Central memory CD8-positive, alpha-beta T cell (primary cell): ENCODE measurements around the gene TRPC4AP.
"Not testable (repeated sequence)": the region's sequence is repeated elsewhere in the genome, so short reads cannot be mapped to it uniquely, and the experiment has no call there.

Source experiments
- ATAC-seq: fragments of 150-1000 bp; cut with Tn5 transposase; replicated peaks from 2 replicates; pipeline ENCODE4 v1.10.0; 2022; ENCODE audit warnings: mild to moderate bottlenecking, moderate FRiP score, moderate number of reproducible peaks; ENCODE audit not compliant: poor library complexity, severe bottlenecking; ENCODE audit errors: extremely low read depth
- DNase-seq, 2 donors: peaks; one replicate each; pipeline ENCODE4 v3.0.0; 2021; ENCODE audit warnings: low spot score in 2 of 2
- H3K27ac Mint-ChIP-seq: one replicate; pipeline ENCODE4 v1.8.0; 2022; ENCODE audit warnings: low read depth, mild to moderate bottlenecking, moderate library complexity, mixed read lengths
- H3K27me3 Mint-ChIP-seq: one replicate; pipeline ENCODE4 v1.8.0; 2022; ENCODE audit warnings: mixed read lengths
- H3K36me3 Mint-ChIP-seq: one replicate; pipeline ENCODE4 v1.8.0; 2022; ENCODE audit warnings: mild to moderate bottlenecking, moderate library complexity, mixed read lengths; ENCODE audit not compliant: insufficient read depth
- H3K4me1 Mint-ChIP-seq: one replicate; pipeline ENCODE4 v1.8.0; 2022; ENCODE audit warnings: mixed read lengths
- H3K4me3 Mint-ChIP-seq: one replicate; pipeline ENCODE4 v1.8.0; 2022; ENCODE audit warnings: mild to moderate bottlenecking, moderate library complexity, mixed read lengths
- H3K9me3 Mint-ChIP-seq: one replicate; pipeline ENCODE4 v1.8.0; 2022; ENCODE audit warnings: mixed read lengths

TRPC4AP gene

GRCh38 chr20:35063168-35063567 lies 29.4 kb downstream of the TRPC4AP start:
- no peak for DNase-seq
- H3K4me3 Mint-ChIP-seq, result no peak overlapping the region
- H3K27me3 Mint-ChIP-seq, result no peaks in the 10 kb centered on the region
- H3K27ac Mint-ChIP-seq, result peak overlapping the region; percentile 10
- peaks cover 77% of the 10 kb centered on the region for H3K4me1 Mint-ChIP-seq
- H3K36me3 Mint-ChIP-seq, result peaks cover 12% of the 10 kb centered on the region
- no peak for ATAC-seq
- H3K9me3 Mint-ChIP-seq, result no peaks in the 10 kb centered on the region

- Mint-ChIP-seq H3K36me3 (peaks cover 9% of the 10 kb centered on the region), H3K4me3 (no peak overlapping the region), H3K9me3 (no peaks in the 10 kb centered on the region)
Measured at GRCh38 chr20:35062478-35062877, 30.1 kb downstream of the TRPC4AP start.

GRCh38 chr20:35060168-35060567 lies 32.4 kb downstream of the TRPC4AP start:
- ATAC-seq, result no peak

More at GRCh38 chr20:35062478-35062877, 30.1 kb downstream of the TRPC4AP start:
- no peak for ATAC-seq
- H3K27ac Mint-ChIP-seq, result no peak overlapping the region
- H3K27me3 Mint-ChIP-seq, result no peaks in the 10 kb centered on the region
- DNase-seq, result no peak
- H3K4me1 Mint-ChIP-seq, result peaks cover 75% of the 10 kb centered on the region

GRCh38 chr20:35059612-35060011 lies 33.0 kb downstream of the TRPC4AP start:
- Mint-ChIP-seq H3K36me3 (peaks cover 18% of the 10 kb centered on the region), H3K27ac (no peak overlapping the region), H3K4me3 (no peak overlapping the region), H3K27me3 (no peaks in the 10 kb centered on the region), H3K9me3 (no peaks in the 10 kb centered on the region), H3K4me1 (peaks cover 78% of the 10 kb centered on the region)
- ATAC-seq (no peak), DNase-seq (no peak)

More at GRCh38 chr20:35060168-35060567, 32.4 kb downstream of the TRPC4AP start:
- no peak overlapping the region for H3K27ac Mint-ChIP-seq
- H3K9me3 Mint-ChIP-seq, result no peaks in the 10 kb centered on the region
- H3K27me3 Mint-ChIP-seq, result no peaks in the 10 kb centered on the region
- no peak overlapping the region for H3K4me3 Mint-ChIP-seq
- peaks cover 77% of the 10 kb centered on the region for H3K4me1 Mint-ChIP-seq
- H3K36me3 Mint-ChIP-seq, result peaks cover 13% of the 10 kb centered on the region
- DNase-seq, result no peak

GRCh38 chr20:35059110-35059509 lies 33.5 kb downstream of the TRPC4AP start:
- no peak for DNase-seq
- peaks cover 79% of the 10 kb centered on the region for H3K4me1 Mint-ChIP-seq
- ATAC-seq, result no peak
- no peak overlapping the region for H3K4me3 Mint-ChIP-seq
- H3K9me3 Mint-ChIP-seq, result no peaks in the 10 kb centered on the region
- H3K27ac Mint-ChIP-seq, result no peak overlapping the region
- H3K36me3 Mint-ChIP-seq, result peaks cover 18% of the 10 kb centered on the region
- no peaks in the 10 kb centered on the region for H3K27me3 Mint-ChIP-seq

- Mint-ChIP-seq H3K4me3 (peak overlapping the region; percentile 70), H3K4me1 (peaks cover 56% of the 10 kb centered on the region), H3K36me3 (peaks cover 24% of the 10 kb centered on the region), H3K27ac (peak overlapping the region; percentile 77), H3K9me3 (no peaks in the 10 kb centered on the region), H3K27me3 (no peaks in the 10 kb centered on the region)
- DNase-seq (no peak), ATAC-seq (peak; percentile 65)
Measured at GRCh38 chr20:35055445-35056276, 36.9 kb downstream of the TRPC4AP start.

GRCh38 chr20:35054814-35055213 lies 37.8 kb downstream of the TRPC4AP start:
- Mint-ChIP-seq H3K9me3 (no peaks in the 10 kb centered on the region), H3K27ac (peak overlapping the region; percentile 77), H3K4me3 (peak overlapping the region; percentile 16), H3K36me3 (peaks cover 29% of the 10 kb centered on the region), H3K27me3 (no peaks in the 10 kb centered on the region), H3K4me1 (peaks cover 48% of the 10 kb centered on the region)
- ATAC-seq, result no peak
- no peak for DNase-seq

GRCh38 chr20:35052616-35053015 lies 40.0 kb downstream of the TRPC4AP start:
- not testable (repeated sequence) for H3K4me3 Mint-ChIP-seq, ATAC-seq, H3K27me3 Mint-ChIP-seq, DNase-seq, H3K27ac Mint-ChIP-seq, H3K9me3 Mint-ChIP-seq
- Mint-ChIP-seq H3K4me1 (peaks cover 28% of the 10 kb centered on the region), H3K36me3 (peaks cover 41% of the 10 kb centered on the region)

GRCh38 chr20:35049776-35050352 lies 42.7 kb downstream of the TRPC4AP start:
- Mint-ChIP-seq H3K4me3 (no peak overlapping the region), H3K27me3 (no peaks in the 10 kb centered on the region), H3K36me3 (peaks cover 48% of the 10 kb centered on the region), H3K27ac (no peak overlapping the region), H3K9me3 (no peaks in the 10 kb centered on the region), H3K4me1 (peaks cover 9% of the 10 kb centered on the region)
- ATAC-seq (no peak), DNase-seq (no peak)

- Mint-ChIP-seq H3K4me3 (no peak overlapping the region), H3K27me3 (no peaks in the 10 kb centered on the region), H3K36me3 (peaks cover 57% of the 10 kb centered on the region), H3K9me3 (no peaks in the 10 kb centered on the region), H3K4me1 (peaks cover 5% of the 10 kb centered on the region), H3K27ac (peak overlapping the region; percentile 66)
- no peak for DNase-seq
- ATAC-seq, result no peak
Measured at GRCh38 chr20:35048739-35049138, 43.9 kb downstream of the TRPC4AP start.

GRCh38 chr20:35042268-35042667 lies 50.3 kb downstream of the TRPC4AP start:
- H3K4me1 Mint-ChIP-seq, result peaks cover 12% of the 10 kb centered on the region
- H3K27ac Mint-ChIP-seq, result peak overlapping the region; percentile 54

GRCh38 chr20:35040646-35041045 lies 52.0 kb downstream of the TRPC4AP start:
- Mint-ChIP-seq H3K27me3 (no peaks in the 10 kb centered on the region), H3K36me3 (peaks cover 31% of the 10 kb centered on the region), H3K27ac (no peak overlapping the region), H3K4me3 (no peak overlapping the region), H3K9me3 (no peaks in the 10 kb centered on the region), H3K4me1 (peaks cover 12% of the 10 kb centered on the region)
- no peak for ATAC-seq
- DNase-seq, result no peak

More at GRCh38 chr20:35042268-35042667, 50.3 kb downstream of the TRPC4AP start:
- Mint-ChIP-seq H3K36me3 (peaks cover 34% of the 10 kb centered on the region), H3K4me3 (no peak overlapping the region), H3K9me3 (no peaks in the 10 kb centered on the region), H3K27me3 (no peaks in the 10 kb centered on the region)
- no peak for DNase-seq
- no peak for ATAC-seq
